Hypothalamus (tissue), 51 donors: ENCODE results near the gene PRRG3.
"Not testable (repeated sequence)": the region's sequence is repeated elsewhere in the genome, so short reads cannot be mapped to it uniquely, and the experiment has no call there.

Experiments
- DNase-seq, 51 donors: peaks; one replicate each; lab custom pipeline; 2025; lab: John Stamatoyannopoulos, UW

The PRRG3 gene

GRCh38 chrX:151694661-151695582 lies at the start of gene PRRG3:
Gene PRRG3, plus strand, starts transcription at chrX:151695458. Its CDS starts 3,357 bp downstream, at chrX:151698815.
- DNase-seq = peak in 2 of 51 donors; percentile 3

- DNase-seq = no peak
These were observed 20.0 kb upstream of the PRRG3 start for GRCh38 chrX:151675121-151675746.

GRCh38 chrX:151676196-151676595 lies 19.1 kb upstream of the PRRG3 start:
- no peak for DNase-seq

- no peak for DNase-seq
These were observed 15.4 kb upstream of the PRRG3 start for GRCh38 chrX:151679798-151680402.

GRCh38 chrX:151680805-151681204 lies 14.5 kb upstream of the PRRG3 start:
- DNase-seq = peak in 24 of 51 donors; percentile 0 to 39 (median 9)

GRCh38 chrX:151687635-151688034 lies 7.6 kb upstream of the PRRG3 start:
- DNase-seq = no peak

GRCh38 chrX:151688695-151689094 lies 6.6 kb upstream of the PRRG3 start:
- DNase-seq = no peak

GRCh38 chrX:151692825-151693224 lies 2.4 kb upstream of the PRRG3 start:
- DNase-seq = no peak

GRCh38 chrX:151694121-151694520 lies 1.1 kb upstream of the PRRG3 start:
- no peak for DNase-seq

- peak in 1 of 51 donors; percentile 15 for DNase-seq
These were observed 504 bp downstream of the PRRG3 start for GRCh38 chrX:151695583-151696340.

- DNase-seq = not testable (repeated sequence)
These were observed 1.8 kb downstream of the PRRG3 start for GRCh38 chrX:151697082-151697481.

- no peak for DNase-seq
These were observed 2.3 kb downstream of the PRRG3 start for GRCh38 chrX:151697522-151697921.

- DNase-seq = no peak
These were observed 3.2 kb downstream of the PRRG3 start for GRCh38 chrX:151698485-151698884.

GRCh38 chrX:151699746-151700145 lies 4.5 kb downstream of the PRRG3 start:
- DNase-seq = no peak

- DNase-seq = no peak
These were observed 5.3 kb downstream of the PRRG3 start for GRCh38 chrX:151700581-151700980.

- no peak for DNase-seq
These were observed 5.8 kb downstream of the PRRG3 start for GRCh38 chrX:151701071-151701470.

GRCh38 chrX:151701531-151701930 lies 6.3 kb downstream of the PRRG3 start:
- no peak for DNase-seq

GRCh38 chrX:151702026-151702714 lies 6.9 kb downstream of the PRRG3 start:
- DNase-seq = no peak

- no peak for DNase-seq
These were observed 7.6 kb downstream of the PRRG3 start for GRCh38 chrX:151702741-151703340.

- peak in 2 of 51 donors; percentile 3 to 9 for DNase-seq
These were observed 8.2 kb downstream of the PRRG3 start for GRCh38 chrX:151703487-151703886.
